ENCODE measurements around the gene SCAMP4.
A peak's percentile ranks its signal among the peaks of the same experiment; 100 is the strongest.
"Not testable (repeated sequence)": the region's sequence is repeated elsewhere in the genome, so short reads cannot be mapped to it uniquely, and the experiment has no call there.

SCAMP4 gene

DNA sequence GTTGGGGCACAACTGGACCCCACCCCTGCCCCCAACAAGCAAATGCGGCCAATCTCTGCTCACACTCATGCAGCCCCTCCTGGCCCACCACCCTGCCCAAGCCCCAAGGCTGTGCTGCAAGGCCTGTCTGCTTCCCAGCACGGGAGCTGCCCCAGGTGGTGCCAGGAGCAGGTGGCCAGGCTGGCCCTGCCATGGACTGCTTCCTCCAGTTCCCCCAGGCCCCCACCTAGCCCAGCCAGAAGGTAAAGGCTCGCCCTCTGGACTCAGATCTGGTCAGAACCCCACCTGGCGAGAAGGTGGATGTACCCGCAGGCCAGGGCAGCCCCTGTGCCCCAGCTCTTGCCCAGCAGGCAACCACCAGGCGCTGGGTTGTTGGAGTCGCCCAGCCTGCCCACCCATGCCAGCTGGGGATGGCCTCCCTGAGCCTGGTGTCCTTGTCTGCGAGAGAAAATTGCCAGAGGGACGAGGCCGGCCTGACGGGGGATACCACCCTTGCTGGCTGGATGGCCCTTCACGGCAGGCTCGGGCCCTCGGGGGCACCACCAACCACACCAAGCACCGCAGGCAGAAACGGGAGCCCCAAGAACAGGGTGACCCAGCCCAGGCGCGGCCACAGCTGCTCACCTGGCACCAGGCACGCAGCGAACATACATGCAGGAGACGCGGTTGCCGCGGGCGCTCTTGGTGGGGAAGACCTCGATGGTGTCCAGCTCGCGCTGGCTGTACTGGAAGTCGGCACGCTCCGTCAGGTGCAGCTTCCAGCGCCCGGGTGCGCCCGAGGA is 24.4 kb upstream of the SCAMP4 start:
- Histone ChIP-seq H3K4me3 (peak overlapping the region in 3 of 7 experiments; percentile 13 to 93 (median 60)), H3K27ac (peak overlapping the region in 16 of 21 experiments; percentile 3 to 98 (median 75))

GRCh38 chr19:1881393-1882088 is 23.7 kb upstream of the SCAMP4 start:
- Histone ChIP-seq H3K4me3 (peak overlapping the region in 6 of 7 experiments; percentile 8 to 93 (median 40)), H3K27ac (peak overlapping the region; percentile 6 to 98 (median 85))

DNA sequence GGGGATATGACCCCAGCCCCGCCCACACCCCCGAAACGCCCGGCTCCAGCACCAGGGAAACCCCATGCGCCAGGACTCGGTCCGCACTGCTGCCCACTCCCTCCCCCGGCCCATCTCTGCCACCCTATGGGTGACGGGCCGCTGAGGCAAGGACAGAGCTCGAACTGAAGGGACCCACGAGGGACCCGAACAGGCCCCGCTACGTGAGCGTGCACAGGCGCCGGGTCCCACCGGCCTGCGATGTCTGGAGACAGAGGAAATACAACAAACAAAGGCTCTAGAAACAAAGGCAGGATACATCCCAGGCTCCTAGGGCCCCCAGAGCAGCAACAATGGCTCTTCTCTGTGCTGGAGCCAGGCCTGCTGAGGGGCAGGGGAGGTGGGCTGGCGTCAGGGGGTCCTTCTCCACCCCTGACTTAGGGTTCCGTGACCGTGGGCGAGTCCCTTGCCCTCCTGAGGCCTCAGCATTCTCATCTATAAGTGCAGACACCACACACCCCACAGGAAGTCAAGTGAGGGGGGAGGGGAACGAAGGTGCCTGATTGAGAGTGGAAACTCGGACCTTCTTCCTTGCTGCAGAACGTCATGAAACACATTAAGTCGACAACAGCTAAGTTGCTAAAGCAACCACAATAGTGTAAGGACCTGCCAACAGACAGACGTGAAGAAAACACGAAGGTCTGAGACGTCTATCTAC is 23.0 kb upstream of the SCAMP4 start:
- Histone ChIP-seq H3K27ac (peak overlapping the region; percentile 6 to 98 (median 87)), H3K4me3 (peak overlapping the region in 6 of 7 experiments; percentile 8 to 93 (median 40))

DNA sequence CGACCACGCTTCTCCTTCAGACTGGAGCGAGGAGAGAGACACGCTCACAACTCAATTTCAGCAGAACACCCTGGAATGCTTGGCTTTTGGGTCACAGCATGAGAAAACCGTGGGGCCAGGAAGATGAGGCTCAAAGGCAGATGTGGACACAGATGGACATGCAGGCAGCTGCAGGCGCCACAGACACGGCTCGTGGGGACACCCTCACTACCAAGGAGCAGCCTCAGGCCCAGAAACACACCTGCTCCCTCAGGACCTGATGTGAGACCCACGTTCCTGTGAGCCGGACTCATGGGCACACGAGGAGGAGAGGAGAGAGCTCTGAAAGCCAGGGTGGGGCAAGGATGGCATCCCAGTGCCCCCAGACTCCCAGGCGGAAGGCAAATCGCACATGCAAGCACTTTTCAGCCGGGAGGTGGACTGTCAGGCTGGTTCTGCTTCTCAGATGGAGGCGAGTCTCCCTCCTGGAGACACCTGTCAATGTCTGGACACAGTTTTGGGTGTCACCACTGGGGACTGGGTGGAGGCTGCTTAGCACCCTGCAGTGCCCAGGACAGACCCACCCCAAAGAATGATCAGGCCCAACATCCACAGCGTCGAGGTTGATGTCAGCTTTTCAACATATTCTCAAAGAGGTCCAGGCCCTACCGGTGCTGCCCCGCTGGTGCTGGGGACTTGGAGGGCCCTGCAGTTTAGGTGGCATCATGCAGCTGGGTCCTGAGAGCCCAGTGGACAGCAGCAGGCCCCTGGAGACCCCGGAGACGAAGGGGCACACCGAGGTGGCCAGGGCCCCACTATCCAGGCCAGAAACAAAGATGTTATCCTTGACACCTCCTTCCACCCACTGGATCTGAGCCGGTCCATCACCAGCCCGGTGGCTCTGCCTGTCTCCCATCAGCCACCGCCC is 22.2 kb upstream of the SCAMP4 start:
- Histone ChIP-seq H3K4me3 (peak overlapping the region; percentile 60 to 98 (median 83)), H3K27ac (peak overlapping the region; percentile 6 to 98 (median 90))

- H3K4me3 ChIP-seq, result peak overlapping the region; percentile 60 to 98 (median 83)
These were observed 21.4 kb upstream of the SCAMP4 start for GRCh38 chr19:1883784-1884183.

DNA sequence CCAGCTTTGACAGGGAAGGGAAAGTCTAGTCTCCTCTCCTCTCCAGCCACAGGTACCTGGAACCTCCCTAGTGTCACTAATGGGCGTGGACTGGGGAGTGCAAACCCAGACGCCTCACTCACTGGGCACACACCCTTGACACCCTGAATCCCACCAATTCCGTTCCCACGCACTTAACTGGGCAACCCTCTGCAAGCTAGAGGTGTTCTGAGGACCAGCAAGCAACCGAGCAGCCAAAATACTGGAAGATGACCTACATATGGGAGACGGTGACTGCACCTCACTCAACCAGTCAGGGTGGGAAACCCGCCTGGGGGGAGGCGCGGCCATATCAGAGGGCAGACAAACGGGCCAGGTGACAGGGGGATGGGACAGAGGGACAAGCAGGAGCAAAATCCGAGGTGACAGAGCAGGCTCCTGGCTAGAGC is 20.9 kb upstream of the SCAMP4 start:
- H3K4me3 ChIP-seq, result peak overlapping the region; percentile 60 to 98 (median 83)
- peak overlapping the region in 20 of 21 experiments; percentile 77 to 98 (median 90) for H3K27ac ChIP-seq

More at GRCh38 chr19:1883784-1884183, 21.4 kb upstream of the SCAMP4 start:
- H3K27ac ChIP-seq, result peak overlapping the region in 20 of 21 experiments; percentile 57 to 98 (median 90)

- H3K4me3 ChIP-seq, result peak overlapping the region; percentile 60 to 98 (median 83)
- peak overlapping the region; percentile 76 to 98 (median 90) for H3K27ac ChIP-seq
These were observed 20.4 kb upstream of the SCAMP4 start for GRCh38 chr19:1884719-1885334.

GRCh38 chr19:1885398-1886119 is 19.6 kb upstream of the SCAMP4 start, which contains the start of gene ABHD17A:
ABHD17A (minus strand) TSS chr19:1885496; CDS start chr19:1881566, 3,930 bp downstream.
- Histone ChIP-seq H3K4me3 (peak within 1 kb of the TSS; percentile 60 to 98 (median 83)), H3K27ac (peak within 1 kb of the TSS; percentile 76 to 98 (median 90))

GRCh38 chr19:1886360-1886759 is 18.8 kb upstream of the SCAMP4 start:
- not testable (repeated sequence) for H3K27ac ChIP-seq, H3K4me3 ChIP-seq

- Histone ChIP-seq H3K4me3 (no peak overlapping the region), H3K27ac (no peak overlapping the region)
These were observed 16.8 kb upstream of the SCAMP4 start for GRCh38 chr19:1888385-1888784.

DNA sequence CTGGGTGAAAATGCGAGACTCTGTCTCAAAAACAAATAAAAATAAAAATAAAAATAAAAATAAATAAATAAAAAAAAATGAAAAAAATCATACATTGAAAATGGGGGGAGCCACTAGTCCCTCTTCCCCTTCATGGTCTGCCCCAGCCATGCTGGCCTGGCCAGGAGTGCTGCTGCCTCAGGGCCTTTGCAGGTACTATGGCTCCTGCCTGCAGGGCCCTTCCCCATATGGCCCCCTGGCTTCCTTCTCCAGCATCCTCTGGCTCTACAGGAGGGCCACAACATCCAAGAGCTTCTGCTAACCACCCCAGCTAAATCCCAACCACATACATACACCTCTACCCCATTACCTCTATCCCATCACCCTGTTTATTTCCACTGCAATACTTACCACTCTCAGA is 15.3 kb upstream of the SCAMP4 start:
- Histone ChIP-seq H3K27ac (no peak overlapping the region), H3K4me3 (no peak overlapping the region)

DNA sequence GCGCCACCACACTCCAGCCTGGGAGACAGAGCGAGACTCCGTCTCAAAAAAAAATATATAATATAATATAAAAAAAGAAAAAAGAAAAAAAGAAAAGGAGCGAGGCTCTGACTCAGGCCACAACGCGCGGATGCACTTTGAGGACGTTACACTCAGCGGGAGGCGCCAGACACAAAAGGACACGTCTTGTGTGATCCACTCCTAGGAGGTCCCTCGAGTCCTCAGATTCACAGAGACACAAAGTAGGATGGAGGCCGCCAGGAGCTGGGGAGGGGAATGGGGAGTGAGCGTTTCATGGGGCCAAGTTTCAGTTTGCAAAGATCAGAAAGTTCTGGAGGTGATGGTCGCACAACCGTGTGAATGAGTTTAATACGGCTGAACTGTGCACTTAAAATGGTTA is 11.4 kb upstream of the SCAMP4 start:
- H3K4me3 ChIP-seq, result no peak overlapping the region
- no peak overlapping the region for H3K27ac ChIP-seq

DNA sequence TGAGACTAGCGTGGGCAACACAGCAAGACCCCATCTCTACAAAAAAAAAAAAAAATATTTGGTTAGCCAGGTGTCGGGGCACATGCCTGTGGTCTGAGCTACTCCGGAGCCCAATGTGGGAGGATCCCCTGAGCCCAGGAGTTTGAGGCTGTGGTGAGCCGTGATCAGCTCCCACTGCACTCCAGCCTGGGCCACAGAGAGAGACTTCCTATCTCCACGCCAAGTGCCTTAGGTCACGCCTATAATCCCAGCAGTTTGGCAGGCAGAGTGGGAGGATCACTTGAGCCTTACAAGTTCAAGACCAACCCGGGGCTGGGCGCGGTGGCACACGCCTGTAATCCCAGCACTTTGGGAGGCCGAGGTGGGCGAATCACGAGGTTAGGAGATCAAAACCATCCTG is 8.7 kb upstream of the SCAMP4 start:
- H3K27ac ChIP-seq, result peak overlapping the region in 13 of 21 experiments; percentile 1 to 83 (median 67)
- no peak overlapping the region for H3K4me3 ChIP-seq

DNA sequence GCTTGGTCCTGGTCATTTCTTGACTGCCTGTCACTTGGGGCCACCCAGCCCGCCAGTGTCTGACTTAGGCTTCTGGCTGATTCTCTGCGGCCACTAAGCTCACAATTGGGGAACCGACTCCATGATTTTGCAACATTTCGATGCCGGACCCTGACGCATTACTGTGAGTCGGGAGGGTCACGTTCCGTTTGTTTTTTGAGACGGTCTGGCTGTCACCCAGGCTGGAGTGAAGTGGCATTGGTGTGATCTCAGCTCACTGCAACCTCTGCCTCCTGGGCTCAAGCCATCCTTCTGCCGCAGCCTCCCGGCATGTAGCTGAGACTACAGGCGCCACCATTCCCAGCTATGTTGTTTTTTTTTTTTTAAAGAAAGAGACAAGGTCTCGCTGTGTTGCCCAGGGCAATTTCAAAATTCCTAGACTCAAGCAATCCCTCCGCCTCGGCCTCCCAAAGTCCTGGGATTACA is 3.2 kb upstream of the SCAMP4 start:
- Histone ChIP-seq H3K4me3 (no peak overlapping the region), H3K27ac (peak overlapping the region in 17 of 21 experiments; percentile 22 to 77 (median 57))

DNA sequence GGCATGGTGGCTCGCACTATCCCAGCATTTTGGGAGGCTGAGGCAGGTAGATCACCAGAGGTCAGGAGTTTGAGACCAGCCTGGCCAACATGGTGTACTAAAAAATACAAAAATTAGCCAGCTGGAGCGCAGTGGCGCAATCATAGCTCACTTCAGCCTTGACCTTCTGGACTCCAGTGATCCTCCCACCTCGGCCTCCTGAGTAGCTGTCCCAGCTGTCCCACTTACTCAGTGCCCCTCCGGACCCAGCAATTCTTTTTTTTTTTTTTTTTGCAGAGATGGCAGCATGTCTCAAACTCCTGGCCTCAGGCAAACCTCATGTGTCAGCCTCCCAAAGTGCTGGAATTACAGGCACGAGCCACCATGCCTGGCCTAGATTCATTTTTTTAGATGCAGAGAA is 2.3 kb upstream of the SCAMP4 start:
- Histone ChIP-seq H3K4me3 (no peak overlapping the region), H3K27ac (peak overlapping the region in 11 of 21 experiments; percentile 24 to 85 (median 59))

DNA sequence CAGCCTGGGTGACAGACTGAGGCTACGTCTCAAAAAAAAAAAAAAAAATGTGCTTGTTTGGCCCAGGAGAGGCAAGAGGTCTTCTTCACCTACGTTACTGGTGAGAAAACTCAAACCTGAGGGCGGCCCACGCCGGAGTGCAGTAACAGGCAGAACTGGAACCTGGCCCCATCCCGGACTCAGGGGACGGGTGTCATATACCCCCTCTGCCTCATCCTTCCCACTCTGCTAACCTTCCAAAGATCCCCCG is 414 bp upstream of the SCAMP4 start:
- Histone ChIP-seq H3K4me3 (peak overlapping the region in 5 of 7 experiments; percentile 59 to 79 (median 69)), H3K27ac (peak overlapping the region in 20 of 21 experiments; percentile 31 to 94 (median 87))

DNA sequence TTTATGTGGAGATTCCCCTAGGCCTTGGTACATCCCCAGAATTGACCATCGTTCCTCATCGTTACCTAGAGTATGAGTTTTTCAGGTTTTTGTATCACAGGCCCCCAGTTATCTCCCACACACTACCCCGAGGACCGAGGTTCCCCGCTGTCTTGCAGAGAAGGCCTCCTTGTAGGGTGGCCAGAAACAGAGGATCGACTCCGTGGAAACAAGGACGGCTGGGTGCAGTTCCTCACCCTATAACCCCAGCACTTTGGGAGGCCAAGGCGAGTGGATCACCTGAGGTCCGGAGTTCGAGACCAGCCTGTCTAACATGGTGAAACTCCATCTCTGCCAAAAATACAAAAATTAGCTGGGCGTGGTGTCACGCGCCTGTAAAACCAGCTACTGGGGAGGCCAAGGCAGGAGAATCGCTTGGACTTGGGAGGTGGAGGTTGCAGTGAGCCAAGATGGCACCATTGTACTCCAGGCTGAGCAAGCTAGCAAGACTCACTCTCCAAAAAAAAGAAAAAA is 720 bp downstream of the SCAMP4 start:
- Histone ChIP-seq H3K27ac (peak overlapping the region; percentile 63 to 94 (median 87)), H3K4me3 (peak overlapping the region; percentile 40 to 79 (median 60))
